Islet of Langerhans (tissue), 1 donor: Measurements from ENCODE around the gene SGIP1.
"Not testable (repeated sequence)": the region's sequence is repeated elsewhere in the genome, so short reads cannot be mapped to it uniquely, and the experiment has no call there.

Experiments used
- FAIRE-seq: peaks from one replicate; lab custom pipeline; 2011; peaks lifted over from hg19 to GRCh38; lab: Jason Lieb, UNC

The SGIP1 gene

DNA sequence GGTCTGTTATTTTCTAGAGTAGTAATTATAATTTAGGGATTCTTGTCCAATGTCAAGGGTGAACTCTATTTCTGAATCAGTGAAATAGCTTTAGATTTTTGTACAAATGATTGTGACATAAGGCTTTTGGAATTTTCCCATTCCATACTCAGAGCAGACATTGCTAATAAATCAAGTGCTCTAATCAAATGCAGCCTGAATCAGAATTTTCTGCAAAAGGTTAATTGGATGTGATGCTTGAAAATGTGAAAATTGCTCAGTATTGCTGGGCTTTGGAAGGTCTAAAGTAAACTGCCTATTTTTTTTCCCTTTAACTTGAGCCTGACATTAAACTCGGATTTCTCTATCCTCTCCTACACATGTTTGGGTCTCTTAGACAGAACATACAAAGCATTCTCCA lies 23.2 kb downstream of the SGIP1 start:
- FAIRE-seq = no peak

DNA sequence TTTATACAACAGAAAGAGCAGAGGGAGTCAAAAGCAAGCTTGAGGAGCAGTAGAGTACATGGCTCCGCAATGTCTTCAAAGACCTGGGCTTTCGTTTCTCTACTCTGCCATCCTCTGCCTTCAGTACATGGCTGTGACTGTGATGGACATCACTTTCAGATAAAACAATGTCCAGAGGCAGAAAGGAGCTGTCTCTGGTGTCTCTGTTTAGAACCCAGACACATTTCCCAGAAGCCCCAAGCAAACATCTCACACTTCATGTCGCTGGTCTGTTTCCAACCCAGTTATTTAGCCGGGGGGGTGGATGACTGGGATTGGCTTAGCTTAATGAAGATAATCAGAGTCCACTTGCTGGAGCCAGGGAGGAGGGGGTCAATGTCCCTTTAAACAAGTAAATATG lies 25.6 kb downstream of the SGIP1 start:
- FAIRE-seq = no peak

DNA sequence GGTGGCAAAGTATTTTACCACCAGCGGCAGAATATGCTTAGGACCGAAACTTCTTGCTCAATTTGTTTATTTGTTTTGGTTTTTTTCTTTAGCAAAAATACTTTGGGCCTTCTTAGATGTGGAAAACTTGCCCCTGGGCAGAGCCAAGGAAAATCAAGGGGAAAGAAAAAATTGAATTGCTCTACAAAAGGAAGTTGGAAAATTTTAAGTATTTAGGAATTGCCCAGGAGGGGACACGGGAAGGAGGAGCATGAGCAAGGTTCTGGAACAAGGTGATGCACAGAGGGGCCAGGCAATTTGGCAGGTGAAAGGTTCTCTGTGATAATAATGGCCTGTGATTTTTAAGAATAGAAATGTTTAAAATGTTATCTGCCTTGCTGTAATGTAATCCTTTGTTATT lies 28.6 kb downstream of the SGIP1 start:
- FAIRE-seq = no peak

DNA sequence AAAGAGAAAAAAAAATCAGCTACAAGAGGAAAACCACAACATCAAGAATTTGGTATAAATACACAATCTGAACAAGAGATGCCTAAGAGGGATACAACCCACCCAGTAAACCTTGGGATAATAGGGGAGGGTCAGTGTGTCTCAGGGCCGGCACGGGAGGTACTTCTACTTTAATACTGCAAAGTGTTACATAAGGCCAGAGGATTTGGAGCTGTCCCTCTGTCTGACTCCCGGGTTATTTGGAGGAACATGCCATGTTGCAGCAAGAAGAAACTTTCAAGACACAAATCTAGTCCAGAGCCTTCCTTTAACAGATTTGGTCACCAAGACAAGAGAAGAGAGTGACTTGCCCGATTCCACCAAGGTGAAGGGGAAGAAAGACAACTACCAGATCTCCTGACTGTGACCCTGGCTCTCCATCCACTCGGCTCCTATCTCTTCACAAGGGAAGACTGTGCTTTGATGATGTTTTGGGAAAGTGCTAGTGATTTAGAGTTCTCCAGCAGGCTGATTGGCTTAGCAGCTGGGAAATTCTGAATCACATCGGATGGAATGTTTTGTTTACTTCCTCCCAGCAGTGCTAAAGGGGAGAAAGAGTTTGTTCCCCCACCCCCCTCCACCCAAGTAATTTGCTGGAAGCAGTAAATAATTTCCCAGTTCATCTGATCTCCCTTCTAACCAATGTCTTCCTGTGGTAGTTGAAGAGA lies 29.3 kb downstream of the SGIP1 start:
- FAIRE-seq = no peak

DNA sequence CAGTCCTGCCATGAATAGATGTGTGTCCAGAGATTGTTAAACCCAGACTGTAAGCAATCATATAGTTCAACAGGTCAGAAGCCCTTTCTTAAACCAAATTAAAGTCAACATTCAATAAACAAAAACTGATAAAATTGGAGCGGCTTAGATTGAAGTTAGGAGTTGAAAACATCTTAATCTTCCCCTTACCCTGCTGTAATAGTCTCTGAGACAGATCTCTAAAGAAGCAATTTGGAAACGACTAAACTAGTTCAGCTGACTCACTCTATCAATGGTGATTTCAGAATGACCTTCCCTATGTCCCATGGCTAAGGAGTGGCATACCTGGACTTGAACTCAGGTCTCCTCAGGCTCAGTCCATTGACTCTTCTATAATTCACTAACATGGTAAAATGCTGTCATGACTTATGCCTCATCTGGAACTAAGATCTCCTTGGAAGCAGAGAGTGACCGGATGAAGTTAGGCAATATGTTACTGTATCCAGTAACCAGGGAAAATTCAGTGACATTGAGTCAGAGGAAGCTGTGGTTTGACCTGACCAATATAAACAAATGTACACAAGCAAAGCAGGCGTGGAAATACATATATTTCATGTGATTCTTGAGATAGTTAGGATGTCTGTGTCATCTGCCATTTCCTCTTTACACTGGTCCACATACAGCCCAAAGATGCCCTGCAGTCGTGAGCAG lies 30.1 kb downstream of the SGIP1 start:
- FAIRE-seq = no peak

DNA sequence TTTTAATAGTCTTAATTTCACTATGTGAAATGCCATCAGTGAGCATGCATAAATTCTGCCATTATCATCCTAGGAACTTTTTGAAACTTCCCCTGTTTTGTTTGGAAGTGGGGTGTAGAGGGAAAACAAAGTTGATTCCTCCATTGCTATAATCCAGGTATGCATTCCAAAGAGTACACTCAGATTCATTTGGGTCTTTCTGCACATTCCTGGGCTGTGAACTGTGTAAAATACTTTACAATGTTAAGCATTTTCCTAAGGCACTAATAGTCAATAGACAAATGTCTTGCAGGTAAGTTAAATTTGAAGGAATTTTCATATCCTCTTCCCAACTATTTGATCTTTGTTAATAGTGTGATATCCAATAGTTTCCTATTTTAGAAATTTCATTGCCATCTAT lies 36.2 kb downstream of the SGIP1 start:
- FAIRE-seq = no peak

DNA sequence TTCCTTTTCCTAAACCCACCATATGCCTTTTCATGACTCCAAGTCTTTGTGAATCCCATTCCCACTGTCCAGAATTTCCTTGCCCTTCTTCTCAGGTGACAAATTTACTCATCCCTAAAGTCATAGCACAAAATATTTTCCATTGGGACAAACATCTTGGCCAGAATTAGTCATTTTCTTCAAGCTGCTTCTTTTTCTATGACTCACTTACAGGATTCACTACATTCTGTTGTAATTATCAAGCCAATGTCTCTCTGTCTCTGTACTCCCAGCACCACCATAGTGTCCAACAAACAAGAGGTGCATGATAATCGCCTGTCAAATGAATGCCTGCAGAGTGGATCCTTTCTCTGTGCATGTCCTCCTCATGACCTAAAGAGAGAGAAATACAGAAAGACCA lies 37.8 kb downstream of the SGIP1 start:
- FAIRE-seq = no peak

DNA sequence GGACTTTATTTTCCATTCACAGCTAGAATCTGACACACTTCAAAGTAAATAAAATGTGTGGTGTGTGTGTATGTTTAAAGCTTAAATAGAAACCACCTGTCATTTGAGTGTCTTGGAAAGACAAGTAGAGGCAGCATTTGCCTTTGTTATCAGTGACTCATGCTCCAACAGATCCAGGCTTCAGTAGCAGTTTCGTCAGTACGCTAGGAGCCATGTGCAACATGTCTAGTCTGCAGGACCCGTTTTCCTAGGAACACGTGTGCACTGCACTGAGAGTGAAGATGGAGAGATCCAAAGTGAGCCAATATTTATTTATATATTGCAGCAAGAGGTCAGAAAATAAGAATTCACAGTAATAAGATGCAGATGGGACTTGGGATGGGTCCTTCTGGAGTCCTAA lies 41.8 kb downstream of the SGIP1 start:
- no peak for FAIRE-seq

DNA sequence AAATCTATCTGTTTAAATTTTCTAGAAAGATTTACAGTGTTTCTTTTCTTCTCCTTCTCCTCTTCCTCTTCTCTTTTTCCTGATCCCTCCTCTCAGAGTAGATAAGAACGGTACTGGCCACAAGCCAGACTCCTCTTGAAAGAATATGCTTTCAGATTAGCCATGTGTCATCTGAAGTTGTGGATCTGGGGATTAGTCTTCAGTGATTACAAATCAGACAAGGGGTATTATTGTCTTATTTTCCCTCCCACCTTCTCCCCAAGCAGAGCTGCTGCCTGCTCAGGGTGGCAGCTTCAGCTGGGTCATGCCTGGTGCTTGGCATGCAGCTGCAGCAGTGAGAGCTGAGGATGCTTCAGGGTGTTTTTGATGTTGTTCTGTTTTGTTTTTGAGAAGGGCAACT lies 42.7 kb downstream of the SGIP1 start:
- FAIRE-seq = no peak

DNA sequence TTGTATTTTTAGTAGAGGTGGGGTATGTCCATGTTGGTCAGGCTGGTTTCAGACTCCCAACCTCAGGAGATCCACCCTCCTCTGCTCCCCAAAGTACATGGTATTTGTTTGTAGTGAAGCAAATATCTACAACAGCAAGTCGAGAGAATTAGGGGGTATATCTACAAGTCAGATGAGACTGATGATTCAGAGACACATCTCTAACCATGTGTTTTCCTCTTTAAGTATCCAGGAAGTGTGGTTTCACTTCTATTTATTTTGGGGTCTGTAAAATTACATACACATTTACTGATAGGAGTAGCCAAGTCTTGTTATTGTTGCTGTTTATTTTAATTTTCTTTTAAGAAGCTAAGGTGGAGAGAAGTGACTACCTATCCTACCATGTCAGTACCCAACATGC lies 44.9 kb downstream of the SGIP1 start:
- FAIRE-seq = no peak

DNA sequence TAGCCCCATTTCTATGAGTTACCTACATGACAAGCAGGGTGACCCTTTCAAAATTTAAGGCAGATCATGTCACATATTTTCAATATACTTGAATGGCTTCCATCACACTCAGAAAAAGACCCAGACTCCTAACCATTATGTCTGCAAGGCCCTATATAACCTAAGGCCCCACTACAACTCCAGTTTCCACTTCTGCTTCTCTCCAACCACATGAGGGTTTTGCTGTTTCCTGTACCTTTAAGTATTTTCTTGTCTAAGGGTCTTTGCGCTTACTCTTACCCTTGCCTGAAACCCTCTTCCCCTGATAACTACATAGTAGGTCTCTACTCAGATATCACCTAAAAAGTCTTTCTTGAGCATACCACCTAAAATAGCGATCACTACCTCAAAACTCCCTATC lies 46.1 kb downstream of the SGIP1 start:
- no peak for FAIRE-seq

DNA sequence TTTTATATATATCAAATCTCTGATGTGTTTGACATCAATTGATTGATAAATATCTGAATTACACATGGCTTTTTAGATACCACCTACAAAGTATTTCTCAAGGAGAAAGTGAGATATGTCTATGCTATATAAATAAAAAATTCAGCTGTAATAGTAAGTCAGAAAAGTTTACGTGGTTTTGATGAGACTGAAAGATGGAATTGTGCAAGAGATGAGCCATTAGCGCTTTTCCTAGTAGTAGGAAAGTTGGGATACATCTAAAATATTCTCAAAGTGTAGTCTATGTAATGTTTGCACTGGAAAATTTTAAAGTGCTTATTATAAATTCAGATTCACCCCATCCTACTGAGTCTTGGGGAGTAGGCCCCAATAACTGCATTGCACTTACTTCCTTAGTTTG lies 49.1 kb downstream of the SGIP1 start:
- FAIRE-seq = no peak

DNA sequence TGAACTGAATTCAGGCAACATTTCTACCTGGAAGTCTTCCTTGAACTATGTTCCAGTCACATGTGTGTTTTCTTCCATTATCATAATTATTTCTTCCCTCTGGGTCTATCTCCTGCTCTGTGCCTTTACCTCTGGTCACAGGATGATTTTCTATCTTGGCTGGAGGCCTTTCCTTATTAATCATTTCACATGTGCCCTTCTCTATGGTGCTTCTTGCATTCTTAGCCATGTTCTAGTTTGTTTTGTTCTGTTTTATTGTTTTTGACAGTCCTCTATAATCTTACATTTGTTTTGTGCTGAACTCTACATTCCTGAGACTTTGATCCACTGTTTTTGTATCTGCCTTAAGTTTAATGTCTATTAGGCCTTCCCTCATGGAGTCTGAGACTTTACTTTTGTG lies 51.0 kb downstream of the SGIP1 start:
- no peak for FAIRE-seq

DNA sequence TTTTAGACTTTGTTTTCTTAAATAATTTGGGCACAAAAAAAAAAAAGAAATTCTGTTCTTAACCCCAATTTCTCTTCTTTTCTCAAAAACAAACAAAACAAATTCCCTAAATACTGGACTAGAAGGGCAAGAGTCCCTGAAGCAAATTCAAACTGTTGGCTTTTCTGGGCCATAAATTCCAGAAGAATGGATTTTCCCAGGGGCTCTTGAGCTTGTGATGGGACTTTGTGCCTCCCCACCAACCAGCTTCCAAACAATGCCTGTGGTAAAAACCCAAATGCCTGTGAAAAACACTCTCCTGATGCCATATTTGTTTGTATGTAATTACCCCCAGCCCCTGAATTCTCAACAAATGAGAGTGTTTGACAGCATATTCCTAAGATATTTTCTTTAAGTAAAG lies 55.4 kb downstream of the SGIP1 start:
- FAIRE-seq = no peak

DNA sequence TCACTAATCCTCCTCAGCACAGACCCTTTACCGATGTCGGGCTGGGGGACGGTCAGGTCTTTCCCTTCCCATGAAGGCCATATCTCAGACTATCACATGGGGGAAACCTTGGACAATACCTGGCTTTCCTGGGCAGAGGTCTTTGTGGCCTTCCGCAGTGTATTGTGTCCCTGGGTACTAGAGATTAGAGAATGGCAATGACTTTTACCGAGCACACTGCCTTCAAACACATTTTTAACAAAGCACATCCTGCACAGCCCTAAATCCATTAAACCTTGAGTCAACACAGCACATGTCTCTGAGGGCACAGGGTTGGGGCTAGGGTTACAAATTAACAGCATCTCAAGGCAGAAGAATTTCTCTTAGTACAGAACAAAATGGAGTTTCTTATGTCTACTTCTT lies 58.2 kb downstream of the SGIP1 start:
- FAIRE-seq = not testable (repeated sequence)

DNA sequence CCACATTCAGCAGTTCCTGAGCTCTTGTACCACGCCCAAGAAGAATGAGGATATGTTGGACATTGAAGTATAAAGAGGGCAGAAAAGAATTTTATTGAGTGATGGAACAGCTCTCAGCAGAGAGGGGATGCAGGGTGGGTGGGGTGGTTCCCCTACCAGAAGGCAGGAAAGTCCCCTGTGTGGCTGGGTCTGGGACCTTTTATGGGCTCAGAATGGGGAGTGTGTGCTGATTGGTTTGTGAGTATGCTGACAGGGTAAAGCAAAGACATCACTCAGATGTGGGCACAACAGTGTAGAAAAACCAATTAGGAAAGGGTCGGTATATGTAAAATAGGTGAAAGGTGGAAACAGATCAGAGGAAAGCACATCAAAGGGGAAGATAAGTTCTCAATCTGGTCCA lies 62.2 kb downstream of the SGIP1 start:
- FAIRE-seq = no peak

DNA sequence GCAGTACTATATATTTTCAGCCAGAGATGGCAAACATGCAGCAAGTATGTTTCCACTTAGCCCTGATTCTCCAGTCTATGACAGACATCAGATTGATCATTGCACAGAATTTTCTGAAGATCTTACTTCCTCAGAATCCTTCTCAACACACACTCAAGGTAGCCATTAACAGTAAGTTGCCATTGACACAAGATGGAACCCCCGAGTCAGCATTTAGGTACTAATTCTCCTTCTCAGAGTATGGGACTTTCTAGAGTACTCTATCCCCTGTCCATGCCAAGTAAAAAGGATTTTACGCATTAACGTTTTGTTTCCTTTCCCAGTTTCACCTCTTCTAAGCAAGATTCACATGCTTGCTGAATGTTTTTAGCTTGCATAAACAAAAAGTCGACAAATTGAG lies 63.5 kb downstream of the SGIP1 start:
- FAIRE-seq = no peak

DNA sequence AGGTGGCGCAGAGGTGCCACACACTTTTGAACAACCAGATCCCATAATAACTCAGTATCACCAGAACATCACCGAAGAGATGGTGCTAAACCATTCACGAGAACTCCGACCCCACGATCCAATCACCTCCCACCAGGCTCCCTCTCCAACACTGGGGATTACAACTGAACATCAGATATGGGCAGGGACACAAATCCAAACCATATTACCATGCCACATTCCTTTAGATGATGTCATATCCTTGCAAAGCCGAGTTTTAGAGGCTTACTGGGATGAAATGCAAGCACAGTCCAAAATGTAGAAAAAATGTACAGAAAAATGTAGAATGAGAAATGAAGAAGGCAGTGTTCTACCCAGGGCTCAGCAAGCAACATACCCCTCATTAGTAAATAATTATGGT lies 64.7 kb downstream of the SGIP1 start:
- no peak for FAIRE-seq

DNA sequence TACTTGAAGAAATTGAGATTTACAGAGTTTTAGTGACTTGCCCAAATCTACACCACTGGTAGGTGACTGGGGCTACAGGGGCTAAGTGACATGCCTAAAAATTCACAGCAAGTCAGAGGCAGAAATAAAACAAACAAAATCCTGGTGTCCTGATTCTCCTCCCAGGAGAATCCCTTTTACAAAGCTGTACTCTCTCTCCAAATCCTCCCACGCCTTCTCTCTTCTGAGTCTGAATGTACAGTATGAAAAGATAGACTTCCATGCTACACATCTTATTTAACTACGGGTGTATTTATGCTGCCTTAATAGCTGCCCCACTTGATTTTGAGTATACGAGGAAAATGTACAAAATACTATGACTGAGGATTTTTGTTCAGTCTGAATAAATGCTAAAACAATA lies 65.4 kb downstream of the SGIP1 start:
- no peak for FAIRE-seq

DNA sequence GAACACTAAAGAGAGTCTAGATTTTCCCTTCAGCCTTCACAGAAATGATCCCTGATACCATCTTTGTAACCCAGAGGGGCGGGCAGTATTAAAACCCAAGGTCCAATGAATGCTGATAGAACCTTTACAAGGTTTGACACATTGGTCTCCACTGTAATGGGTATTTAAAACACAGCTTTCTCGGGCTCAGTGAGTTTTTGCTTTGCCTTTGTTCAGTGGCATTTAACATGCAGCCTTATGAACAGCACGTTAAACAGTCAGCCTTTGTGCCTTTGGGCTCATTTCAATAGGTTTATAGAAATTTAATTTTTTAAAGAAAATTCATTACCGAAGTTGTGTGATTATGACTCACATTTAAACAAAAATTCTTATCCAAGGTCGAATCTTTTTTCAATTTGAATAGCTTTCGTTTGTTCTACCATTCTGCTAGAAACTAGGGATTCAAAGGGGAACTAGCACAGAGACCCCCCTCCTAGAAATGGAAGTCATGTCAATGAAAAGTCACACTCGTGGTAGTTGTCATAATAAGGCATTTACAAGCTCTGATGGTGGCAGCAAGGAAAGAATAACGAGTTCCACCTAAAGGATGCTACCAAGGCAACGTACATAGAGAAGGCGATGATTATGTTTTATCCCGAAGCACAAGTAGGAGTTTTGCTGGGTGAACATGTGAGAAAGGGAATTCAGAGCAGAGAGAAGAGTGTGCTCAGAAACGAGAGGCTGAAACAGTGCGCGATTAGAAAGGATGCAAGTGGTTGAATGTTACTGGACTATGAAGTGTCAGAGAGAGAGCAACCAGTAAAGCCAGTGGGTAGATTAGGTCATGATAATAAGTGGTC lies 66.2 kb downstream of the SGIP1 start:
- FAIRE-seq = no peak

DNA sequence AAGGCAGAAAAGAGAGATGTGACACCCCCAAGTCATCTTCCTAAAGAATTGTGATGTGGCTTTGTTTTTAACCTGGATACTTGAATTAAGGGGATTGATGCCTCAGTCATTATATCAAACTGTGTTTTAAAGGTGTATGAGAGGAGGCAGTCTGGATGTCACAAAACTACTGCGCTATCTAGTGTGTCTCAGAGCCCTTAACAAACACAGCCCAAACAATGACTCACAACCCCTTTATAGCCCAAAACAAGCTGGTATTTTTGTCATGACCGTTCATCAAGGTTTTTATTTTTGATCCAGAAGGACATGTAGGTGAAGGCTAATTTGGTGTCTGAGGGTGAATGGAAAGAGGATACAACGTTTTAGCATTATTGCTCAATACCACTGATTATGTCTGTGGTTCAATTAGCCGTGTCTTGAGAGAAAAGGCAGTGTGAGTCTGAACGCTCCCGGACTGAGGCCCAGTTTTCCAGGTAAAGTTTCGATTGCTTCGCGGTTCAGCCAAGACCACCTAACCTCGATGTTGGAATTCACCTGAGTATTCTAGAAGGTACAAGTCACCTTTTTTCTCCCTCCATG lies 71.6 kb downstream of the SGIP1 start:
- FAIRE-seq = no peak

DNA sequence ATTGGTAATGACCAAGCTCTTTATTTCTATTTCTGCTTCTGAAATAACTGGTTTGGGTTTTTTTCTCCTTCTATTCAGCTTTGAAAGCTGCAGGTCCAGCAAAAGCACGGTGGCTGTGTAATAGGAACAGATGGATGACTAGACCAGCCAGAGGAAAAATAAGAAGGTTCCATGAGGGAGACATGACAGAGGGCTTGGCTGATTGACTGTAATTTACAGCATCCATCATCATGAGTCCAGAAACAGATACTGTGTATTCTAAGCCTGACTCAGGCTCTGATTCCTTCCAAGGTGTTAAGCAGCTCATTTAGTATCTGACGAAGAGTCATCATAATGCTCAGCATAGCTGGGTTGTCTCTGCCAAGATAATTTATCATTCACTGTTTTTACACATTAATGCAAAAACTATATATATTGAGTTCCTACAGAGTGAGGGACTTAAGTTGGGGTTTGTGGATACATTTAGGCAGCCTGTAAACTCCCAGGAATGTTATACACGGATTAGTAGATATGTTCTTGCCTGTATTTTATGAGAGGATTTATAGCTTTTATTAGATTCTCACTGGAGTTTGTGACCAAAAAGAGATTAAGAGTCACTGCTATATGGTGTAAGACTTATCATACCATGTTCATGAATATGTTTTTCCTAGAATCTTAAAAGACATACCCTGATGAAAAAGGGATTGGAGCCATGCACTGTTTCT lies 72.6 kb downstream of the SGIP1 start:
- FAIRE-seq = no peak
